Natural killer cell treated with Interleukin-12 subunit alpha and Interleukin-12 subunit beta and Interleukin-15 and Interleukin-18, amount 100 ng/mL, for 72 hours (primary cell): ENCODE results near the gene IGF2R. TPM values are rescaled to one million over a fixed set of nuclear protein-coding genes. Genes with fewer than 3 reads are reported as not detected.

Experiments
- ATAC-seq, 2 donors: fragments of 150-1000 bp; cut with Tn5 transposase in 1 of 2; sonication (Bioruptor Pico), chemical (Tn5 transposase) in 1 of 2; 2 replicates each; pipeline ENCODE4 v1.10.0; 2021
- DNase-seq: peaks from one replicate; pipeline ENCODE4 v3.0.0; 2022; ENCODE audit warnings: low spot score
- H3K27ac Mint-ChIP-seq, 2 donors: 1 replicate in 1 of 2; 2 replicates in 1 of 2; pipeline ENCODE4 v1.8.0; 2022; ENCODE audit warnings: mixed read lengths in 2 of 2, mild to moderate bottlenecking in 1 of 2, moderate library complexity in 1 of 2
- H3K27me3 Mint-ChIP-seq, 2 donors: 1 replicate in 1 of 2; 2 replicates in 1 of 2; pipeline ENCODE4 v1.8.0; 2022; ENCODE audit warnings: mixed read lengths in 2 of 2
- H3K36me3 Mint-ChIP-seq: one replicate; pipeline ENCODE4 v1.8.0; 2022; ENCODE audit warnings: mixed read lengths
- H3K4me1 Mint-ChIP-seq, 2 donors: 1 replicate in 1 of 2; 2 replicates in 1 of 2; pipeline ENCODE4 v1.8.0; 2022; ENCODE audit warnings: low read depth in 2 of 2, mixed read lengths in 2 of 2, mild to moderate bottlenecking in 1 of 2
- H3K4me3 Mint-ChIP-seq: one replicate; pipeline ENCODE4 v1.8.0; 2022; ENCODE audit warnings: mixed read lengths
- H3K9me3 Mint-ChIP-seq: 2 replicates; pipeline ENCODE4 v1.8.0; 2022; ENCODE audit warnings: mixed read lengths
- total RNA-seq, 2 donors: library from RNA; stranded (reverse); gene quantifications; one replicate each; pipeline ENCODE4 v1.2.3, GENCODE V29; 2022

IGF2R gene
- total RNA-seq, 2 donors from 2014 or later = 290 to 377 TPM

DNA sequence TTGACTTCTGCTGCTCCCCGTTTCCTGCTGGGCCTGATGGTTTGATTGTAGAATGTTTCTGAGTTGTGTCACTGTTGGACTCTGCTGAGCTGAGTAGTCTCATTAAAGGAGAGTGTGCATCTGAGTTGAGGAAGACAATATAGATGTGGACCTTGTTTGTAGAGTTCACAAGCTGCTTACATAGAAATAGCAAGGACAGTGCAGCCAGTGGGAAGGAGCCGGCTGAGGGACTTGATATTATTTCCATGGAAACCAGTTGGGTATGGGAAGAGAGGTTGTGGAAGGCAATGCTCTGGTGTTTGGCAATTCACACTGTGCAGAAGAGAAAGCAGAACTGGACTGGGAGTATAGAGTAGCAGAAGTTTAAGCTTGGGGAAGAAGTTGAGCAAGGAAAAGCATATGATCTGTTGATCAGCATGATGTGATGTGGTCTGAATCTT, 14.8 kb downstream of the IGF2R start:
- ATAC-seq (peak; percentile 34 to 60), DNase-seq (no peak)

DNA sequence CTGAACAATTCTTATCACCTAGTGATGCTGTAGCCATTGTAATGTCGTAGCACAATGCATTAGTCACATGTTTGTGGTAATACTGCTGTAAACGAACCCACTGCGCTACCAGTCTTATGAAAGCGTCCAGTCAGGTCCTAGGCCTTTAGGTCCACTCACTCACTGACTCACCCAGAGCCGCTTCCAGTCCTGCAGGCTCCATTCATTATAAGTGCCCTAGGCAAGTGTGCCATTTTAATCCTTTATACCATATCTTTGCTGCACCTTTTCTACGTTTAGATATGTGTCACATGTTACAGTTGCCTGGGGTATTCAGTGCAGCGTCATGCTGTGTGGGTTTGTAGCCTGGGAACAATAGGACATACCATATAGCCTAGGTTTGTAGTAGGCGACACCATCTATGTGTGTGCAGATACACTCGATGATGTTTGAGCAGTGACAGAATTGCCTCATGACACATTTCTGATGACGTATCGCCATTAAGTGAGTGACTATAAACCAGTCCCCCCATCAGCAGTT, 15.4 kb downstream of the IGF2R start:
- Mint-ChIP-seq H3K27me3 (no peaks in the 10 kb centered on the region), H3K27ac (peak overlapping the region; percentile 99), H3K4me3 (peak overlapping the region; percentile 95), H3K36me3 (peaks cover 12% of the 10 kb centered on the region), H3K9me3 (no peaks in the 10 kb centered on the region), H3K4me1 (peaks cover 80 to 88% of the 10 kb centered on the region in 2 donors)
- no peak for DNase-seq
- ATAC-seq = peak; percentile 57 to 62

More for the DNA sequence above, 14.8 kb downstream of the IGF2R start:
- peak overlapping the region; percentile 95 for H3K4me3 Mint-ChIP-seq
- H3K4me1 Mint-ChIP-seq = peaks cover 80 to 88% of the 10 kb centered on the region in 2 donors
- H3K9me3 Mint-ChIP-seq = no peaks in the 10 kb centered on the region
- H3K27ac Mint-ChIP-seq = peak overlapping the region; percentile 99
- H3K27me3 Mint-ChIP-seq = no peaks in the 10 kb centered on the region
- peaks cover 13% of the 10 kb centered on the region for H3K36me3 Mint-ChIP-seq

DNA sequence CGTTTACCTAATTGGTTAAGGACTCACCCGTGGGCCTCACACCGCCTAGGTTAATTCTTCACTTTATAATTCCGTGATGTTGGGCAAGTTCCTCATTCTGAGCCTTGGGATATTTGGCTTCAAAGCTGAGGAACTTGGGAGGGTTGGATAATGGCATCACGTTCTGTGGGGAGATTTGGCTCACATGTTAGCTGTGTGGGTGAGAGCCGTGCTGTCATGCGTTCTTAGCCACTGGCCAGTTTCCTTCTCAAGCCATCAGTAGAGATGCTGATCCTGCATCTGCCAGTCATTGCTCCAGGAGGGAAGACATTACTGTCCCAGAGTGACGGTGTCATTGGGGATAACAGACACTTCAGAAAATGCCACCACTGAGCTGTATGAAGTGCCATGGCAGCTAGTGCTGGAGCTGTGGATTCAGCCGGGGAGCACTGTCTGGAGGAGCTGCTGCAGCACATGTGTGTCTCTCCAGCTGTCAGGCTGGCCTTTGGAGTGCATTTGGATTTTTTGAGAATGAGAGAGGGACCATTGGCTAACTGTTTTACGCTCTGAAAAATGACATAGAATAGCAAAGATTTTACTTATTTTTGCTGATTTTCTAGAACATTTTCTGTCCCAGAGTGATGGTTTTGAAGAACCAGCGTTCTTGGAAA, 16.5 kb downstream of the IGF2R start:
- no peak for ATAC-seq
- no peak for DNase-seq
- peak overlapping the region; percentile 95 for H3K4me3 Mint-ChIP-seq
- H3K27ac Mint-ChIP-seq = peak overlapping the region; percentile 99
- H3K27me3 Mint-ChIP-seq = no peaks in the 10 kb centered on the region
- H3K36me3 Mint-ChIP-seq = peaks cover 9% of the 10 kb centered on the region
- peaks cover 80 to 88% of the 10 kb centered on the region in 2 donors for H3K4me1 Mint-ChIP-seq
- H3K9me3 Mint-ChIP-seq = no peaks in the 10 kb centered on the region

DNA sequence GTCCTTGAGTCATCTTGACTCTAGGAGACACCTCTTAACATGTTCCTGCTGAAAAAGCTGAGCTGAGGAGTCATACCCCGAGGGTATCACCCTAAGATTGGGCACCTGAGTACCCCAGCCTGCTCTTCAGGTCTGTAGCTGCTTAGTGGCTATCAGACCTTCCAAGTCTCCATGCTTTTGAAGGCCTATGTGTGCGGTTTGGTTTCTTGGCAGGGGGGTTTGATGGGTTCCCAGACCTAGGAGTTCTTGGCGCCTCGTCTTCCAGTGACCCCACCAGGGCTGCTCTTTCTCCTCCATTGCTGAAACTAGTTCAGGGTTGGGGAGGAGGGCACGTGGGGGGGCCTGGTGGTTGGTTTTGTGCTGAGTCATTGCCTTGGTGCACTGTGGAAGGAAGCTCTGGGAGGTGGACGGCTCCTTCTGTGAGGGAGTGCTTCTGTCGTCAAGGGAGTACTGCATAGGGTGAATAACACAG, 20.1 kb downstream of the IGF2R start:
- H3K27ac Mint-ChIP-seq = peak overlapping the region; percentile 99
- peaks cover 30% of the 10 kb centered on the region for H3K36me3 Mint-ChIP-seq
- H3K9me3 Mint-ChIP-seq = no peaks in the 10 kb centered on the region
- peak overlapping the region; percentile 80 for H3K4me3 Mint-ChIP-seq
- DNase-seq = no peak
- H3K4me1 Mint-ChIP-seq = peaks cover 77 to 82% of the 10 kb centered on the region in 2 donors
- peak; percentile 67 to 79 for ATAC-seq
- H3K27me3 Mint-ChIP-seq = no peaks in the 10 kb centered on the region

DNA sequence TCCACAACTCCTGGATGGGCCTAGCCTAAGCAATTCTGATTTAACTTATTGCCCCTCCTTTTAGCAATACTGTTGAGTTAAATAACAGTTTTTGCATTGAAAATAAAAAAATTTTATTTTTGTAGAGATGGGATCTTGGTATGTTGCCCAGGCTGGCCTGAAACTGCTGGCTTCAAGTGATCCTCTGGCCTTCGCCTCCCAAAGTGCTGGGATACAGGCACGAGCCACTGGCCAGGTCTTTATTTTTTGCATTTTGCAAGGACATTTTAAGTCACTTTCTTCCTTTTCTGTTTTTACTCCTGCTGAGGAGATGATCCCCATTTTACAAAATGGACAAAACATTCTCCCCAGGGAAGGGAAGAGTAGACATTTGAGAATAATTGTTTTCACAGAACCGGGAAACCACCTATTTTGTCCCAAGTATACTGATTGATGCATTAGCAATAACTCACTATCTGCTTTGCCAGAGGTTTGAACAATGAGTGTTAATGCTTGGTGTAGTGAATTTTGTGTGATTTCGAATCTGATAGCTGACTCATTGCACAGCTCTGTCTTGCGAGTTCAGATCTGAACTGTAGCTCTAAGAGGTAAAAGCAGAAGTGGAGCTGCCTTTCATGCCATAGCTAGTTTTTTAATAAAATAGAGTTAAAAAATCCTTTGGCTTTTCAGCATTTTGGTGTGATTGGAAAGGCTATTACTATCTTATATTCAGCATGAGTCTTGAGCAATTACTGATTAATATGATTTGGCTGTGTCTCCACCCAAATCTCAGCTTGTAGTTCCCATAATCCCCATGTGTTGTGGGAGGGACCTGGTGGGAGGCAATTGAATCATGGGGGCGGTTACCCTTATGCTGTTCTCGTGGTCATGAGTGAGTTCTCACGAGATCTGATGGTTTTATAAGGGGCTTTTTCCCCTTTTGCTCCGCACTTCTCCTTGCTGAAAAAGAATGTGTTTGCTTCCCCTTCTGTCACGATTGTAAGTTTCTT, 20.9 kb downstream of the IGF2R start:
- DNase-seq = no peak
- no peaks in the 10 kb centered on the region for H3K27me3 Mint-ChIP-seq
- H3K4me1 Mint-ChIP-seq = peaks cover 79 to 84% of the 10 kb centered on the region in 2 donors
- no peaks in the 10 kb centered on the region for H3K9me3 Mint-ChIP-seq
- peak overlapping the region; percentile 99 for H3K27ac Mint-ChIP-seq
- peak overlapping the region; percentile 80 for H3K4me3 Mint-ChIP-seq
- peaks cover 38% of the 10 kb centered on the region for H3K36me3 Mint-ChIP-seq
- peak; percentile 89 to 90 for ATAC-seq

DNA sequence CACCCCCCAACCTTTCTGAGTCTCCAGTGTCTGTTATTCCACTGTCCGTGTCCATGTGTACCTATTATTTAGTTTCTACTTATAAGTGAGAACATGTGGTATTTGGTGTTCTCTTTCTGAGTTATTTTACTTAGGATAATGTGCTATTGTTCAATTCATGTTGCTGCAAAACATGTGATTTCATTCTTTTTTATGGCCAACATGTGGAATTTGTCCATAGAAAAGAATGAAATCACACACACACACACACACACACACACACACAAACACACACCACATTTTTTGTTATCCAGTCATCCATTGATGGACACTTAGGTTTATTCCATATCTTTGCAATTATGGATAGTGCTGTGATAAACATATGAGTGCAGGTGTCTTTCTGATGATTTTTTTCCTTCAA, 23.5 kb downstream of the IGF2R start:
- Mint-ChIP-seq H3K9me3 (no peaks in the 10 kb centered on the region), H3K27ac (peak overlapping the region; percentile 99), H3K4me1 (peaks cover 76 to 80% of the 10 kb centered on the region in 2 donors), H3K27me3 (no peaks in the 10 kb centered on the region), H3K4me3 (peak overlapping the region; percentile 44), H3K36me3 (peaks cover 51% of the 10 kb centered on the region)
- no peak for ATAC-seq
- DNase-seq = no peak

DNA sequence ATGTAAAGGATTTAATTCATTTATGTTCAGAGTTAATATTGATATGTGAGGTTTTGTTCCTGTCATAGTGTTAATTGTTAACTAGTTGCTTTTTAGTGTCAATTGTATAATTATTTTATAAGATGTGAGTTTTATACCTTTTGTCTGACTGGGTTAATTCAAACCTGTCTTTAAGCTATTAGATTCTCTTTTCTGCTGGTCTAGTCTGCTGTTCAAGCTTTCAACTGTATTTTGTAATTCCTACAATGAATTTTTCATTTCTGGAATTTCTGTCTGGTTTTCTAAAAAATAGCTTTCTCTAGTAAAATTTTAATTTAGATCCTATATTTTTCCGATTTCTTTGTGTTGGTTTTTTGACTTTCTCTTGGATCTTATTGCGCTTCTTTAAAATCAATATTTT, 26.5 kb downstream of the IGF2R start:
- peak overlapping the region; percentile 90 to 99 for H3K27ac Mint-ChIP-seq
- peak overlapping the region; percentile 17 for H3K4me3 Mint-ChIP-seq
- no peaks in the 10 kb centered on the region for H3K27me3 Mint-ChIP-seq
- peaks cover 4% of the 10 kb centered on the region for H3K9me3 Mint-ChIP-seq
- H3K36me3 Mint-ChIP-seq = peaks cover 69% of the 10 kb centered on the region
- H3K4me1 Mint-ChIP-seq = peaks cover 77 to 82% of the 10 kb centered on the region in 2 donors
- ATAC-seq (no peak), DNase-seq (no peak)

DNA sequence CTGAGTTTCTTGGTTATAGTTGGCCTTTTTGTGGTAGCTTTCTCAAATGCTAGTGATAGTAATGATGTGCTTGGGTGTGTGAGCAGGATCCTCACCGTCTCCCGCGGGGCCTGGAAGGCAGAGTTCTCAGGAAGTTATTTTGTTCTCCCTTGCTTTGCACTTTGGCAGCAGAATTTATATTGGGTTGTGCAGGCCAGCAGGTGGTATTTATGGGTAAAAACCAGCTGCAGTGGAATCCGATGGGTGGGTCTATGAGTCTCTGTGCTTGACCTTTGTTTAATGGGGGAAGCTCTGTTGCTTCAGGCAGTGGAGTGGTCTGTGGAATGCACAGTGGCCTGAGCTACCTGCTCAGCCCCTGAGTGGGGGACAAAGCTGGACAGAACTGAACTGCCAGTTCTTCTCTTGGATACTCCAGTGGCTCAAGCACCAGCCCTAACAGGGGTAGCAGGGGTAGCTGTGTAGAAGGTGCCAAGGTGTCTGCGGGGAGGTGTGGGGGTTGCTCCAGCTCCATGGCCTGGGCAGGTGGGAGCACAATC, 27.3 kb downstream of the IGF2R start:
- ATAC-seq (peak in 1 of 2 donors; percentile 9), DNase-seq (no peak)
- Mint-ChIP-seq H3K4me3 (peak overlapping the region; percentile 17), H3K9me3 (peaks cover 6% of the 10 kb centered on the region), H3K4me1 (peaks cover 79 to 83% of the 10 kb centered on the region in 2 donors), H3K27me3 (no peaks in the 10 kb centered on the region), H3K27ac (peak overlapping the region; percentile 90 to 99), H3K36me3 (peaks cover 72% of the 10 kb centered on the region)

DNA sequence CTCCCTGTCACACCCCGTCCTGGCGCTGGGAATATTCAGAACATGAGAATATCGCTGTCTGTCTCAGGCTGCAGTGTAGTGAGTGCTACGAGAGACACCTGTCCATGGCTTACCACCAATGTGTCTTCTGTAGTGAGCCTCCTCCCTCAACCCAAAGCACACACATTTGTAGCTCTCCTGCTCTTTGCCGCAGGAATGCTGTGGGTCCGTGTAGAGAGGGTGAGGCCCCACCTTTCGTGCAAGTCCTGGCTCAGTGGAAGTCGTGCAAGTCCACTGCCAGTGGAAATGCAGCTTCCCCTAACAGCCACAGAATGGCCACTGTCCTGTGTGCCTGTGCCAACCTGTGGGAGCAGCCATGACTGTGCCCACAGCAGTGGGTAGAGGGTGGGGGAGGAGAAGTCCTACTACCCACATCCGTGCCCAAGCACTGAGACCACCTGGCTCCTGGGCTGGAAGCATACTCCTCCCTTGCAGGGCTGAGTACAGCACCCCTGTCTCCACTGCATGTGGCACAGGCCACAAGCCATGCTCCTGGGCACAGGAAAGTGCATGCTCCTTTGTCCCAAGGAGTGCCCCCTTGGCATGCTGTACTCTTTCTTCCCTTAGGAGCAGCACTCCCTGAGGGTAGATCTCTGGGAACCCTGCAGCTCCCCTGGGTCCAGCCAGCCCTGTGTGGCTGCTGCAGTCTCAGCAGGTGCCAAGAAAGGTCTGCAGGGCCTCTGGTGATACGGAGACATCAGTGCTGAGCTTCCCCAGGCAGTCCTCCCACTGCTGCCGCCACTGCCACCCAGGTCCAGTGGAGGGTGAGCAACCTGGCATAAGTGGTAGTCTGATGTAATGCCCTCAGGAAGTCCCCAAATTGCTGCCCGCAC, 28.0 kb downstream of the IGF2R start:
- H3K4me1 Mint-ChIP-seq = peaks cover 73 to 78% of the 10 kb centered on the region in 2 donors
- no peak for DNase-seq
- H3K4me3 Mint-ChIP-seq = no peak overlapping the region
- H3K27ac Mint-ChIP-seq = peak overlapping the region; percentile 90 to 99
- no peaks in the 10 kb centered on the region for H3K27me3 Mint-ChIP-seq
- H3K9me3 Mint-ChIP-seq = peaks cover 6% of the 10 kb centered on the region
- peak in 1 of 2 donors; percentile 41 for ATAC-seq
- H3K36me3 Mint-ChIP-seq = peaks cover 68% of the 10 kb centered on the region

DNA sequence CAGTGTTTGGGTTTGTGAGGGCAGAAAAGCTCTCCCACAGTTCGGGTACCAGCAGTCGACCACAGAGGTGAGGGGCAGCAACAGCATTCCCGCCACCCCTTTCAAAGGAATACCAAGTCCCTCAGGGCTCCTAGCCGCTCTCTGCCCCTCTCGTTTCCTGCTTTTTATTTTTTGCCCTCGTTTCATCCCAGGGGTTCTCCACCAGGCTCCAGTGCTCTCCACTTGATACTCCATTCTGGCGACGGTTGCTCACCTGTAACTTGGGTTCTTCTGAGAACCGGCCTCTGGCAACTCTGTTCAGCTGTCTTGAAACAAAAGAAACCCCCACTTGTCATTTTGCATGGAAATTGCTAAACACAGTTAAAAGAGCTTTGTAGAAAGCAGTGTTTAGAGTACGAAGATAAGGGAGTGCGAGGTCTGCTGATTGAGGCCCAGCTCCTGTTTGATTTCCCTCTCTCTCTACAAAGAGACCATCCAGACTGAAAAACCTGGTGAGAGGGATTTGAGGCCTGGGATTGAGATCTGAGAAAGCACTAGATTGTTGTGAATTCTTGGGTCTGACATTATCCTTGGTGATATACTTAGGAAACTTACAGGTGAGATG, 28.7 kb downstream of the IGF2R start:
- Mint-ChIP-seq H3K36me3 (peaks cover 61% of the 10 kb centered on the region), H3K4me1 (peaks cover 72 to 76% of the 10 kb centered on the region in 2 donors), H3K9me3 (peaks cover 6% of the 10 kb centered on the region), H3K27ac (peak overlapping the region; percentile 21 to 90), H3K4me3 (peak overlapping the region; percentile 37), H3K27me3 (no peaks in the 10 kb centered on the region)
- DNase-seq = no peak
- ATAC-seq = no peak

DNA sequence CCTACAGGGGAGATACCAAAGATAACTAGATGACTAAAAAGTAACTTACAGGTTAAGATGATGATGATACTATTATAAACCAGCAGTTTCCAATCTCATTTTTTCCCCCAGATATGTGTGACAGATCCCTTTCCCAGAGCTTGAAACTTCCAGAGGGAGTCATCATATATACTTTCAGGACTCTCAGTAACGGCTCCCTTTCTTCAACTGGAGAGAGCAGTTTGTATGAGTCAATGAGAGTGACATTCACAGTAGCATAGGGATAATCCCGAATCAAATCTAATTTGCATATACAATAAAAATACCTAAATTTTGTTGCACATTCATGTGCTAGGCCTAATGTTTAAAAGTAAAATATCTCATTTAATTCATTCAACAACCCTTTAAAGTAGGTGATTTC, 29.7 kb downstream of the IGF2R start:
- Mint-ChIP-seq H3K27me3 (no peaks in the 10 kb centered on the region), H3K27ac (peak overlapping the region; percentile 21 to 90), H3K4me3 (no peak overlapping the region), H3K9me3 (peaks cover 6% of the 10 kb centered on the region), H3K4me1 (peaks cover 63 to 72% of the 10 kb centered on the region in 2 donors), H3K36me3 (peaks cover 54% of the 10 kb centered on the region)
- ATAC-seq = no peak
- DNase-seq = no peak

DNA sequence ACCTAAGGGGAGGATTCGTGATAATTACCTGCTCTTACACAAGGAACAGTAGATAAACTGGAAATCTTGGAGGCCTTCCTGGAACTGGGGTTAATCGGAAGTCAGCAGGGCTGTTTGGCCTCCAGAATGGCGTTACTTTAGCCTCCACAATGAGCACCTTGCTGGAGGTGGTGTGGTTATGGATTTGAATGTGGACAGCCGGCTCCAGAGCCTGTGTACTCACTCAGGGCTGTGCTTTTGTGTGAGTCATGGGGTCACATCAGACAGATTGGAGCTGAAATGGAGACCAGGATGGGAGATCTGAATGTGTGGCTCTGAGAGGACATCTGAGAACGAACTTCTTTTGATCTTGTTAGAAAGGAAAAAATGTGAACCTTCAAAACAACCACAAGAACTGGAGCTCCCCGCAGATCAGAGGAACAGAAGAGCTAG, 30.4 kb downstream of the IGF2R start:
- Mint-ChIP-seq H3K36me3 (peaks cover 52% of the 10 kb centered on the region), H3K27ac (peak overlapping the region; percentile 21 to 90), H3K4me3 (peak overlapping the region; percentile 31), H3K4me1 (peaks cover 64 to 72% of the 10 kb centered on the region in 2 donors), H3K27me3 (no peaks in the 10 kb centered on the region), H3K9me3 (peaks cover 6% of the 10 kb centered on the region)
- DNase-seq (no peak), ATAC-seq (no peak)
